ENCODE data around the gene GFER. TPM values are rescaled to one million over a fixed set of nuclear protein-coding genes. Genes with fewer than 3 reads are reported as not detected.

The GFER gene
- total RNA-seq, 1 donor from 2014 or later: 32.7 TPM

- peaks cover 2% of the 10 kb centered on the region for H3K36me3 ChIP-seq (ENCODE audit: control insufficient read depth, insufficient read depth, low read length)
- TF ChIP-seq CTCF (IDR thresholded peaks at IDR 0.05; ENCODE audit: insufficient read depth, low read length, poor library complexity, severe bottlenecking): peak; percentile 32
- no peak for DNase-seq (ENCODE audit: low read depth)
- H3K4me3 ChIP-seq (ENCODE audit: low read depth, low read length): no peak overlapping the region
- H3K27me3 ChIP-seq (ENCODE audit: control insufficient read depth, insufficient read depth, low read length): no peaks in the 10 kb centered on the region
Observed at GRCh38 chr16:1941162-1942046, 42.6 kb upstream of the GFER start.

GRCh38 chr16:1942047-1942809 lies 41.8 kb upstream of the GFER start:
- Histone ChIP-seq H3K27me3 (ENCODE audit: control insufficient read depth, insufficient read depth, low read length) (peaks cover 2% of the 10 kb centered on the region), H3K4me3 (ENCODE audit: low read depth, low read length) (peak overlapping the region; percentile 76), H3K36me3 (ENCODE audit: control insufficient read depth, insufficient read depth, low read length) (peaks cover 2% of the 10 kb centered on the region)
- no peak for DNase-seq (ENCODE audit: low read depth)
- TF ChIP-seq CTCF (IDR thresholded peaks at IDR 0.05; ENCODE audit: insufficient read depth, low read length, poor library complexity, severe bottlenecking): no peak

GRCh38 chr16:1942810-1943726 lies 40.9 kb upstream of the GFER start, which contains the start of gene MSRB1:
TSS of gene MSRB1 (minus strand) at chr16:1943199. CDS start at chr16:1943156, 43 bp downstream.
- peaks cover 2% of the 10 kb centered on the region for H3K36me3 ChIP-seq (ENCODE audit: control insufficient read depth, insufficient read depth, low read length)

GRCh38 chr16:1944612-1945199 lies 39.3 kb upstream of the GFER start:
- no peak for DNase-seq (ENCODE audit: low read depth)
- Histone ChIP-seq H3K36me3 (ENCODE audit: control insufficient read depth, insufficient read depth, low read length) (no peaks in the 10 kb centered on the region), H3K27me3 (ENCODE audit: control insufficient read depth, insufficient read depth, low read length) (peaks cover 2% of the 10 kb centered on the region), H3K4me3 (ENCODE audit: low read depth, low read length) (no peak overlapping the region)
- TF ChIP-seq CTCF (IDR thresholded peaks at IDR 0.05; ENCODE audit: insufficient read depth, low read length, poor library complexity, severe bottlenecking): no peak

More at GRCh38 chr16:1942810-1943726, 40.9 kb upstream of the GFER start, which contains the start of gene MSRB1:
- peak within 1 kb of the TSS; percentile 76 for H3K4me3 ChIP-seq (ENCODE audit: low read depth, low read length)
- peak; percentile 88 for DNase-seq (ENCODE audit: low read depth)
- peaks cover 2% of the 10 kb centered on the region for H3K27me3 ChIP-seq (ENCODE audit: control insufficient read depth, insufficient read depth, low read length)
- no peak for TF ChIP-seq CTCF (IDR thresholded peaks at IDR 0.05; ENCODE audit: insufficient read depth, low read length, poor library complexity, severe bottlenecking)

Measured in kidney epithelial cell (primary cell).